GM19455 (cell line): Measurements from ENCODE around the gene ZNF681.
"Not testable (repeated sequence)": the region's sequence is repeated elsewhere in the genome, so short reads cannot be mapped to it uniquely, and the experiment has no call there.

Experiments used
- ATAC-seq: cut with Tn5 transposase; IDR thresholded peaks from one replicate; pipeline ENCODE4 v1.9.1; 2021; ENCODE audit not compliant: unreplicated experiment

Gene ZNF681

DNA sequence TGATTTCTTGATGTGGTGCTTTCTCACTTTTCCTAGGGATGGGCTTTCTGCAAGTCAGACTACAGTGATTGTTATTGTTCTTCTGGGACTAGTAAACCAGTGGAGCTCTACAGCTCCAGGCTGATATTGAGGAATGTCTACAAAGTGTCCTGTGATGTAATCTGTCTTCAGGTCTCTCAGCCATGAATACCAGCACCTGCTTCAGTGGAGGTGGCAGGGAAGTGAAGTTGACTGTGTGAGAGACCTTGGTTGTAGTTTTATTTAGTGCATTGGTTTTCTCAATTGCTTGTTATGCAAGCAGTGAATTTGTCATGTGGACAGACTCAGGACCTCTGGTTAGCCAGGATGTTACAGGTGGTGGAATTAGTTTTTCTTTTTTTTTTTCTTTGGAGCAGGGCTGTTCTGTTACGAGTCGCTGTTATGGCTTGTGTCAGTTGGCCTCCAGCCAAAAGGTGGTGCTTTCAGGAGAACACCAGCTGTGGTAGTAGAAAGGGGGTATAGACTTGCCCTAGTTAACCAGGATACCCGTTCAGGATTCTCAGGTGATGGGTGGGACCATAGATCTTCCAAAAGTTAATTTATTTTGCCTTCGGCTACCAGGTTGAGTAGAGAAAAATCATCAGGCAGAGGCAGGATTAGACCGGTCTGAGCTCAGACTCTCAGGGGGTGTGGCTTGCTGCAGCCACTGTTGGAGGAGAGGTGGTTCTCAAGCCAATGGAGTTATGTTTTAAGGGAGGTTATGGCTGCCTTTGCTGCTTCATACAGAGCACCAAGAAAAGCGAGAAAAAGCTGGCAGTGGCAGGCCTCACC lies 59.8 kb downstream of the ZNF681 start:
- no peak for ATAC-seq

DNA sequence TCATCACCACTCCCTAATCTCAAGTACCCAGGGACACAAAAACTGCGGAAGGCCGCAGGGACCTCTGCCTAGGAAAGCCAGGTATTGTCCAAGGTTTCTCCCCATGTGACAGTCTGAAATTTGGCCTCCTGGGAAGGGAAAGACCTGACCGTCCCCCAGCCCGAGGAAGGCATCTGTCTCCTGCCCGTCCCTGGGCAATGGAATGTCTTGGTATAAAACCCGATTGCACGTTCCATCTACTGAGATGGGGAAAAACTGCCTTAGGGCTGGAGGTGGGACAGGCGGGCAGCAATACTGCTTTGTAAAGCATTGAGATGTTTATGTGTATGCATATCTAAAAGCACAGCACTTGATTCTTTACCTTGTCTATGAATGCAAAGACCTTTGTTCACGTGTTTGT lies 65.8 kb downstream of the ZNF681 start:
- not testable (repeated sequence) for ATAC-seq
